Measurements from ENCODE around the gene DEPDC5.
A peak's percentile ranks its signal among the peaks of the same experiment; 100 is the strongest.
"Not testable (repeated sequence)": the region's sequence is repeated elsewhere in the genome, so short reads cannot be mapped to it uniquely, and the experiment has no call there.

DEPDC5 gene

GRCh38 chr22:31753634-31754501 is at the start of gene DEPDC5:
Gene DEPDC5 (plus strand): TSS chr22:31754019. CDS start chr22:31754922, 903 bp downstream.
- peak; percentile 89 for DNase-seq (ENCODE audit: low read depth, low spot score)

GRCh38 chr22:31707519-31707918 is 46.3 kb upstream of the DEPDC5 start:
- DNase-seq (ENCODE audit: low read depth, low spot score): no peak

GRCh38 chr22:31711226-31711625 is 42.6 kb upstream of the DEPDC5 start:
- DNase-seq (ENCODE audit: low read depth, low spot score): not testable (repeated sequence)

GRCh38 chr22:31715147-31715778 is 38.6 kb upstream of the DEPDC5 start:
- no peak for DNase-seq (ENCODE audit: low read depth, low spot score)

- no peak for DNase-seq (ENCODE audit: low read depth, low spot score)
Observed at GRCh38 chr22:31719850-31720471, 33.9 kb upstream of the DEPDC5 start.

GRCh38 chr22:31723723-31724122 is 30.1 kb upstream of the DEPDC5 start:
- no peak for DNase-seq (ENCODE audit: low read depth, low spot score)

- no peak for DNase-seq (ENCODE audit: low read depth, low spot score)
Observed at GRCh38 chr22:31726692-31727091, 27.1 kb upstream of the DEPDC5 start.

GRCh38 chr22:31728857-31729256 is 25.0 kb upstream of the DEPDC5 start:
- DNase-seq (ENCODE audit: low read depth, low spot score): no peak

- DNase-seq (ENCODE audit: low read depth, low spot score): no peak
Observed at GRCh38 chr22:31730344-31730711, 23.5 kb upstream of the DEPDC5 start.

- DNase-seq (ENCODE audit: low read depth, low spot score): no peak
Observed at GRCh38 chr22:31732089-31732829, 21.6 kb upstream of the DEPDC5 start.

- no peak for DNase-seq (ENCODE audit: low read depth, low spot score)
Observed at GRCh38 chr22:31733580-31734079, 20.2 kb upstream of the DEPDC5 start.

GRCh38 chr22:31734512-31734911 is 19.3 kb upstream of the DEPDC5 start:
- DNase-seq (ENCODE audit: low read depth, low spot score): no peak

- no peak for DNase-seq (ENCODE audit: low read depth, low spot score)
Observed at GRCh38 chr22:31736458-31736857, 17.4 kb upstream of the DEPDC5 start.

GRCh38 chr22:31737932-31738331 is 15.9 kb upstream of the DEPDC5 start:
- no peak for DNase-seq (ENCODE audit: low read depth, low spot score)

GRCh38 chr22:31738566-31738965 is 15.3 kb upstream of the DEPDC5 start:
- DNase-seq (ENCODE audit: low read depth, low spot score): no peak

- DNase-seq (ENCODE audit: low read depth, low spot score): no peak
Observed at GRCh38 chr22:31739795-31740201, 14.0 kb upstream of the DEPDC5 start.

- DNase-seq (ENCODE audit: low read depth, low spot score): not testable (repeated sequence)
Observed at GRCh38 chr22:31740314-31740713, 13.5 kb upstream of the DEPDC5 start.

- DNase-seq (ENCODE audit: low read depth, low spot score): no peak
Observed at GRCh38 chr22:31742115-31742514, 11.7 kb upstream of the DEPDC5 start.

GRCh38 chr22:31742682-31743081 is 11.1 kb upstream of the DEPDC5 start:
- DNase-seq (ENCODE audit: low read depth, low spot score): no peak

- DNase-seq (ENCODE audit: low read depth, low spot score): no peak
Observed at GRCh38 chr22:31743871-31744270, 9.9 kb upstream of the DEPDC5 start.

- DNase-seq (ENCODE audit: low read depth, low spot score): no peak
Observed at GRCh38 chr22:31747441-31747840, 6.4 kb upstream of the DEPDC5 start.

GRCh38 chr22:31748490-31748889 is 5.3 kb upstream of the DEPDC5 start:
- DNase-seq (ENCODE audit: low read depth, low spot score): no peak

Measured in activated naive CD8-positive, alpha-beta T cell treated with anti-CD3 and anti-CD28 coated beads, Interleukin-2, amount 50 U/mL, for 16 hours (primary cell).